ENCODE data around the gene PPM1J.

Gene PPM1J

GRCh38 chr1:112688781-112689193 lies 26.3 kb downstream of the PPM1J start:
- no peak overlapping the region for H3K4me3 ChIP-seq (ENCODE audit: low read depth, low read length)
- no peak for TF ChIP-seq MYC (IDR thresholded peaks at IDR 0.05; ENCODE audit: low read depth, low read length)
- TF ChIP-seq, protein P1, sequence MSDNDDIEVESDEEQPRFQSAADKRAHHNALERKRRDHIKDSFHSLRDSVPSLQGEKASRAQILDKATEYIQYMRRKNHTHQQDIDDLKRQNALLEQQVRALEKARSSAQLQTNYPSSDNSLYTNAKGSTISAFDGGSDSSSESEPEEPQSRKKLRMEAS (IDR thresholded peaks at IDR 0.05; ENCODE audit: low read depth, low read length): no peak

DNA sequence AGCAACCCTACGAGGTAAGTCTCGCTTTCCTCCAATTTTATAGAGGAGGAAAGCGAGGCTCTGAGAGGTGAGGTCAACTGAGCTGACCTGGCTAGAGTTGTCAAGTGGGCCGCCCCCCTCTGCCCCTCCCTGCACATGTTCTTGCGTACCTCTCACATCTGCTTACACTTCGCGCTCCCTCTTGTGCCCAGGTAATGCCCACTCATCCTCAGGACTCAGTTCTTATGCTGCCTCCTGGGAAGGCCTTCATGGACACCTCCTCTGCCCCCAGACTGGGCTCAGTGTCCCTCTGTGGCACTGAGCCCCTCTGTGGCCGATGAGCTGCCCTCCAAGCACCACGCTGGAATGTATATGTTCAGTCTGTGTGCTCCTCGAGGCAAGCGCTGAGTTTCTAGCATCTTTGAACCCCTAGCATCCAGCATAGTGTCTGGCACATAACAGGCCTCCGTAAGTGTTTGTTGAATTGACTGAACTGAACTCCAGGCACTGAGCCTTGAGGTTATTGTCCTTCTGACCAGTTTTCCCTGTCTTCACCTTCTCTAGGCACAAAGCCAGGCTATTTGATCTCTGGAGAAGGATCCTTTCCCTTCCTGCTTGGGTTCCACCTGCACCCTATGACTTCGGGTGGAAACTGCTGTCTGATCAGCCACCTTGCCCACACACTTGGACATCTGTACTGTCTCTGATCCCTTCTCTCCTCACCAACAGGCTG lies 27.2 kb downstream of the PPM1J start:
- no peak for DNase-seq (ENCODE audit: low read depth)
- H3K4me3 ChIP-seq (ENCODE audit: low read depth, low read length): no peak overlapping the region
- TF ChIP-seq, protein P2, sequence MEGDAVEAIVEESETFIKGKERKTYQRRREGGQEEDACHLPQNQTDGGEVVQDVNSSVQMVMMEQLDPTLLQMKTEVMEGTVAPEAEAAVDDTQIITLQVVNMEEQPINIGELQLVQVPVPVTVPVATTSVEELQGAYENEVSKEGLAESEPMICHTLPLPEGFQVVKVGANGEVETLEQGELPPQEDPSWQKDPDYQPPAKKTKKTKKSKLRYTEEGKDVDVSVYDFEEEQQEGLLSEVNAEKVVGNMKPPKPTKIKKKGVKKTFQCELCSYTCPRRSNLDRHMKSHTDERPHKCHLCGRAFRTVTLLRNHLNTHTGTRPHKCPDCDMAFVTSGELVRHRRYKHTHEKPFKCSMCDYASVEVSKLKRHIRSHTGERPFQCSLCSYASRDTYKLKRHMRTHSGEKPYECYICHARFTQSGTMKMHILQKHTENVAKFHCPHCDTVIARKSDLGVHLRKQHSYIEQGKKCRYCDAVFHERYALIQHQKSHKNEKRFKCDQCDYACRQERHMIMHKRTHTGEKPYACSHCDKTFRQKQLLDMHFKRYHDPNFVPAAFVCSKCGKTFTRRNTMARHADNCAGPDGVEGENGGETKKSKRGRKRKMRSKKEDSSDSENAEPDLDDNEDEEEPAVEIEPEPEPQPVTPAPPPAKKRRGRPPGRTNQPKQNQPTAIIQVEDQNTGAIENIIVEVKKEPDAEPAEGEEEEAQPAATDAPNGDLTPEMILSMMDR (IDR thresholded peaks at IDR 0.05; ENCODE audit: low read depth, low read length): no peak
- TF ChIP-seq, protein P1 (IDR thresholded peaks at IDR 0.05; ENCODE audit: low read depth, low read length): no peak
- TF ChIP-seq MYC (IDR thresholded peaks at IDR 0.05; ENCODE audit: low read depth, low read length): no peak
- no peak for TF ChIP-seq POLR2A (IDR thresholded peaks at IDR 0.05; ENCODE audit: extremely low read depth, insufficient read length)

More at GRCh38 chr1:112688781-112689193, 26.3 kb downstream of the PPM1J start:
- DNase-seq (ENCODE audit: low read depth): no peak

- no peak for DNase-seq (ENCODE audit: low read depth)
- H3K4me3 ChIP-seq (ENCODE audit: low read depth, low read length): no peak overlapping the region
- no peak for TF ChIP-seq POLR2A (IDR thresholded peaks at IDR 0.05; ENCODE audit: extremely low read depth, insufficient read length)
Measured at GRCh38 chr1:112687361-112687760, 27.8 kb downstream of the PPM1J start.

DNA sequence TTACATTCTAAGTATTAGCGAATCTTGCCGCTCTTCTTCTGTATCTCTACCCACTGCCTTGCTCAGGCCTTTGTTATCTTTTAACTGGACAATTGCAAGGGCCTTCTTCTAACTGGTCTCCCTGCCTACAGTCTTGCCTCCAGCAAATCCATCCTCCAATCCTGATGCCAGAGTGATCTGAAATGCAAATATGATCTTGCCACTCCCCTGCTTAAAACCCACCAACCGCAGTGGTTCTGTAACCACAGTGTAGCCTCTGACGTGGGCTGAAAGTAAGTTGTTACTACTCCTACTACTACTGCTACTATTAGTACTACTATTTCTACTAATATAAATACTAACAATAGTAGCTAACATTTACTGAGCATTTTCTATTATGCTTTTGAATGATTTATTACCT lies 28.3 kb downstream of the PPM1J start:
- TF ChIP-seq POLR2A (IDR thresholded peaks at IDR 0.05; ENCODE audit: extremely low read depth, insufficient read length) (no peak), MYC (IDR thresholded peaks at IDR 0.05; ENCODE audit: low read depth, low read length) (no peak)
- TF ChIP-seq, protein P2 (IDR thresholded peaks at IDR 0.05; ENCODE audit: low read depth, low read length): no peak
- TF ChIP-seq, protein P1 (IDR thresholded peaks at IDR 0.05; ENCODE audit: low read depth, low read length): no peak
- no peak for DNase-seq (ENCODE audit: low read depth)
- H3K4me3 ChIP-seq (ENCODE audit: low read depth, low read length): no peak overlapping the region

DNA sequence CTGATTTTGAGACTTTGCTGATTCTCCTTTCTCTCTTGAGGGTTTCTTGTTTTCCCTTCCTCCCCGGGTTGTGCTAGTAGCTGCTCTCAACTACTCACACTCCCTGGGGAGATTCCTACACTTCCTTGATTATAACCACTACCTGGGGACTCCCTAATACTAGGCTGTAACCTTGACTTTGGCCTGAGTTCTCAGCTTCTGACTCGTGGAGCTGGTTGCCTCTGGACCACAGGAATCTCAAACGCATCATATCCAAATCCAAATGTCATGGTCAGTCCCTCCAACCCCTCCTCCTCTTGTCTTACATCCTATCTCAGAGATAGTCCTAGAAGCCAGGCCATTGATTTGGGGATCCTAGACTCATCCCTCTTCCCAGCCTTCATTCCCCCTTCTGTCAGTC lies 28.7 kb downstream of the PPM1J start:
- TF ChIP-seq, protein P1 (IDR thresholded peaks at IDR 0.05; ENCODE audit: low read depth, low read length): no peak
- TF ChIP-seq MYC (IDR thresholded peaks at IDR 0.05; ENCODE audit: low read depth, low read length) (no peak), POLR2A (IDR thresholded peaks at IDR 0.05; ENCODE audit: extremely low read depth, insufficient read length) (no peak)
- TF ChIP-seq, protein P2 (IDR thresholded peaks at IDR 0.05; ENCODE audit: low read depth, low read length): no peak

GRCh38 chr1:112685913-112686312 lies 29.2 kb downstream of the PPM1J start:
- TF ChIP-seq POLR2A (IDR thresholded peaks at IDR 0.05; ENCODE audit: extremely low read depth, insufficient read length) (no peak), MYC (IDR thresholded peaks at IDR 0.05; ENCODE audit: low read depth, low read length) (no peak)
- TF ChIP-seq, protein P2 (IDR thresholded peaks at IDR 0.05; ENCODE audit: low read depth, low read length): no peak
- TF ChIP-seq, protein P1 (IDR thresholded peaks at IDR 0.05; ENCODE audit: low read depth, low read length): no peak
- no peak overlapping the region for H3K4me3 ChIP-seq (ENCODE audit: low read depth, low read length)
- DNase-seq (ENCODE audit: low read depth): no peak

More for the DNA sequence above, 28.7 kb downstream of the PPM1J start:
- no peak for DNase-seq (ENCODE audit: low read depth)
- no peak overlapping the region for H3K4me3 ChIP-seq (ENCODE audit: low read depth, low read length)

Data from NB4 (cell line).